GM10266 (cell line): ENCODE measurements around the gene NUP205.

Experiments used
- DNase-seq: peaks from one replicate; pipeline ENCODE4 v3.0.0; 2012; ENCODE audit errors: extremely low spot score
- TF ChIP-seq, protein P1 (sequence below): IDR thresholded peaks from 2 replicates; pipeline ENCODE4 v1.5.1; 2012; ENCODE audit warnings: mild to moderate bottlenecking, low read depth; ENCODE audit not compliant: control insufficient read depth, insufficient read depth; ENCODE audit errors: missing control alignments

NUP205 gene

DNA sequence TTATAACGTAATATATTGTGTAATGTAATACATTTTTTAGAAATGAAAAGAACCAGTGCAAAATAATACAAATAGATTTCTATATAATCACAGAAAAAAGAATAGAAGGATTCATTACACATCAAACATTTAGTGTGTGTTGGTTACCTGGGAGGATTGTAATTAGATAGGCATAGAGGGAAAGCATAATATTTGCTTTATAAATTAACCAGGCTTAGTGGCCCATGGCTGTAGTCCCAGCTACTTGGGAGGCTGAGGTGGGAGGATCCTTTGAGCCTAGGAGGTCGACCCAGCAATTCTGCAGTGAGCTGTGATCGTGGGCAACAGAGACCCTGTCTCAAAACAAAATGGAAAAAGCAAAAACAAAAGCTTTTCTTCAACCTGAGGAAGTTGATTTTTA, 42.9 kb upstream of the NUP205 start:
- DNase-seq, result no peak
- TF ChIP-seq, protein P1, sequence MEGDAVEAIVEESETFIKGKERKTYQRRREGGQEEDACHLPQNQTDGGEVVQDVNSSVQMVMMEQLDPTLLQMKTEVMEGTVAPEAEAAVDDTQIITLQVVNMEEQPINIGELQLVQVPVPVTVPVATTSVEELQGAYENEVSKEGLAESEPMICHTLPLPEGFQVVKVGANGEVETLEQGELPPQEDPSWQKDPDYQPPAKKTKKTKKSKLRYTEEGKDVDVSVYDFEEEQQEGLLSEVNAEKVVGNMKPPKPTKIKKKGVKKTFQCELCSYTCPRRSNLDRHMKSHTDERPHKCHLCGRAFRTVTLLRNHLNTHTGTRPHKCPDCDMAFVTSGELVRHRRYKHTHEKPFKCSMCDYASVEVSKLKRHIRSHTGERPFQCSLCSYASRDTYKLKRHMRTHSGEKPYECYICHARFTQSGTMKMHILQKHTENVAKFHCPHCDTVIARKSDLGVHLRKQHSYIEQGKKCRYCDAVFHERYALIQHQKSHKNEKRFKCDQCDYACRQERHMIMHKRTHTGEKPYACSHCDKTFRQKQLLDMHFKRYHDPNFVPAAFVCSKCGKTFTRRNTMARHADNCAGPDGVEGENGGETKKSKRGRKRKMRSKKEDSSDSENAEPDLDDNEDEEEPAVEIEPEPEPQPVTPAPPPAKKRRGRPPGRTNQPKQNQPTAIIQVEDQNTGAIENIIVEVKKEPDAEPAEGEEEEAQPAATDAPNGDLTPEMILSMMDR, result no peak

DNA sequence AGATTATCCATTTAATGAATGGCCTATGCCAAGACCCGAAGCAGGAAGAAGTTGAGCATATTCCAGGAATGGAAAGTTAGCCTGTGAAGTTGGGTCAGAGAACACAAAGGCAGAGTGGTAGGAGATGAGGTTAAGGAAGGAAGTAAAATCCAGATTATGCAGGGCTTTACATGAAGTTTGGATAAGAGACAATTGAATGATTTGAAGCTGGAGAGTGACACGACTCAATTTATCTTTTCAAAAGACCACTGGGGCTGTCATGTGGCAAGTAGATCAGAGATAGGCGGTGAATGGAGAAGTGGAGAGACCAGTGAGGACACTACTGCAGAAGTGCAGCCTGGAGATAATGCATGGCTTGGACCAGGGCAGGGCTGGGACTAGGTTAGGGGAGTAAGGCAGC, 40.7 kb upstream of the NUP205 start:
- TF ChIP-seq, protein P1, result no peak
- DNase-seq, result no peak

DNA sequence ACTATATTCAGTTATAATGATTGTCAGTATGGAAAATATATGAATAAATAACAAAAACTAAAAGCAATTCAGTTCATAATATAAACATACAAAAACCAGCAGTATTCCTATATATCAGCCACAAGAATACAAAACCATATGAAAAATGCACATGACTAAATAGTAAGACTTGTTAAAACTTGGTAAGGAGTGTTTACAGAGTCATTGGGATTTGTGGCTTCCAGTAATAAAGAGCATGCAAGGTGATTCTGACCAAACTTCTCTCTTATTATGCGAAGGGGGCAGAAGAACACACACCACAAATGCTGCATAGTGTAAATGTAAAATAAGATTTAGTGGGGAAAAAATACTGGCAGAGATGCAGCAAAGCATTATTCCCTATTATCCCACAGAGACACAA, 39.0 kb upstream of the NUP205 start:
- TF ChIP-seq, protein P1, result no peak
- DNase-seq, result no peak

DNA sequence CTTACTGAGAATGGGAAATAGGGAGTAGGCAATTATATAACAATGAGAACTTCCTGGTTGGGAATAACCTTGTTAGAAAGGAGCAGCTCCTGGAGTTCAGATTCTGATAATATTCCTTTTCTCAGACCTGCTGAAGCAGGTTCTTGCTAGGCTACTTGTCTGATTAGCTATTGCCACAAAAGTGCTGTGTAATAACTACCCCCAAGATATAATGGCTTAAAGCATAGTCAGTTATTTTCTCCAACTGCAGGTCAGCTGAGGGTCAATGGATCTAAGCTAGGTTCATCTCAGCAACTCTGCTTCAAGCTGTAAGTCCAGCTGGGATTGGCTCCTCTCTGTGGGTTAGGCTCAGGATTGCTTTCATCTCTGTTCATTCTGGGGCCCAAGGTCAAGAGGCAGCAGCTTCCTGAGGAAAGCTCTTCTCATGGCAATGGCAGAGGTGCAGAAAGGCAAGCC, 38.5 kb upstream of the NUP205 start:
- DNase-seq, result no peak
- TF ChIP-seq, protein P1, result no peak

DNA sequence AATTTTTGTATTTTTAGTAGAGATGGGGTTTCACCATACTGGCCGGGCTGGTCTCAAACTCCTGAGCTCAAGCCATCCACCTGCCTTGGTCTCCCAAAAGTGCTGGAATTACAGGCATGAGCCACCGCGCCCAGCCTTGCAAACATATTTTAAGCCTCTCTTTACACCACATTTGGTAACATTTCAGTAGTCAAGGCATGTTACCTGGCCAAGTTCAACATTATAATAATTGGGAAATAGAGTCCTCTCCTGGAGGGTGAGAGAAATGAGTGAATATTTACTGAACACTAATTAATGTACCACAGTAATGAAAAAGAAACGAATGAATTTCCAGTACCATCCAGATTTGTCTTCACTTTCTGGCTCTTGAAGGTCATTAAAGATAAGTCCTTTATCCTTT, 37.8 kb upstream of the NUP205 start:
- TF ChIP-seq, protein P1, result no peak
- DNase-seq, result no peak

DNA sequence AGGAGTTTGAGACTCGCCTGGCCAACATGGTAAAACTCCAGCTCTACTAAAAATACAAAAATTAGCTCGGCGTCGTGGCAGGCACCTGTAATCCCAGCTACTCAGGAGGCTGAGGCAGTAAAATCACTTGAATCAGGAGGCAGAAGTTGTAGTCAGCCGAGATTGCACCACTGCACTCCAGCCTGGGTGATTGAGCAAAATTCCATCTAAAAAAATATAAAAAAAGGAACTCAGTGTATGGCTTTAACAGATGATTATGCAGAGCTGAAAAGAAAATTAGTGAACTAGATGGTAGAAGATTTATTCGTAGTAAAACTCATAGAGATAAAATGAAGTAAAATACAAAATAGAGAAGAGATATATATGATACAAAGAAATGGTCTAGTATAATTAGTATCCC, 35.2 kb upstream of the NUP205 start:
- TF ChIP-seq, protein P1, result no peak
- DNase-seq, result no peak

DNA sequence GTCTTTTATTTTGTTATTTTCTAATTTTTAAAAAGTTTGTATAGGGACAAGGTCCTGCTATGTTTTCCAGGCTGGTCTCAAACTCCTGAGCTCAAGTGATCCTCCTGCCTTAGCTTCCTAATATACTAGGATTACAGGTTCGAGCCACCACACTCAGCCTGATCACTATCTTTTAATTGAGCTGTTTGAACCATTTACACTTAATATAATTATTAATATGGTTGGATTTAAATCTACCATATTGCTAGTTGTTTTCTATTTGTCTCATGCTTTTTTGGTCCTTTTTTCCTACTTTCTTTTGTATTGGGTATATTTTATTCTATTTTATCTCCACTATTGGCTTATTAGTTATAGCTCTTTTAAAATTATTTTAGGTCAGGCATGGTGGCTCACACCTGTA, 34.6 kb upstream of the NUP205 start:
- DNase-seq, result no peak
- TF ChIP-seq, protein P1, result no peak

DNA sequence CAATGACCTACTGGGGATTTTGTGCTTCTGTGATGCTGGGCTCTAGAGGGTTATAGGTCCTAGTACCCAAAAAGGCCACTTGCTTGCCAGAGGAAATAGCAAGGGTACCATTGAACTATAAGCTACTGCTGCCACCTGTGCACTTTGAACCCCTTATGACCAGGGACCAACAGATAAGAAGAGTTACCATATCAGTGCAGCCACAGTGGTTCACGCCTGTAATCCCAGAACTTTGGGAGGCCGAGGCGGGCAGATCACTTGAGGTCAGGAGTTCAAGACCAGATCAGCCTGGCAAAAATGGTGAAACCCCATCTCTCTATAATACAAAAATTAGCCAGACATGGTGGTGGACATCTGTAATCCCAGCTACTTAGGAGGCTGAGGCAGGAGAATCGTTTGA, 32.3 kb upstream of the NUP205 start:
- TF ChIP-seq, protein P1, result no peak
- DNase-seq, result no peak
